IMR-90 (cell line): Measurements from ENCODE around the gene CDC42BPA. TPM values are rescaled to one million over a fixed set of nuclear protein-coding genes. Genes with fewer than 3 reads are reported as not detected.

Experiments used
- ATAC-seq: fragments of 200-7000 bp; cut with Tn5 transposase; 2 replicates; pipeline ENCODE4 v1.9.1; 2020; ENCODE audit warnings: low read depth, mild to moderate bottlenecking, moderate library complexity
- BruUV-seq: library from RNA; stranded (reverse); fragments of 400-500 nt; replicated peaks from 2 replicates; lab custom pipeline; 2021; lab: Mats Ljungman, UMichigan
- CTCF ChIA-PET: fragments of 300-600 bp; formaldehyde crosslinking; extraction: SDS; loops from one replicate; lab custom pipeline; 2021; ENCODE audit warnings: antibody characterized with exemption; lab: Yijun Ruan, JAX
- POLR2A ChIA-PET: fragments of 300-600 bp; sonication (Branson Sonifier 250); formaldehyde crosslinking; loops from one replicate; lab custom pipeline; 2022; ENCODE audit warnings: antibody characterized with exemption; ENCODE audit not compliant: unreplicated experiment; lab: Charles Lee
- DNase-seq: peaks from one replicate; pipeline ENCODE4 v3.0.0; 2013
- H2AFZ ChIP-seq: replicated peaks from 2 replicates; pipeline ENCODE3; 2013; ENCODE audit warnings: low read length, mild to moderate bottlenecking; ENCODE audit not compliant: poor library complexity
- H2AK5ac ChIP-seq: 2 replicates; pipeline ENCODE4 v1.6.1; 2013; ENCODE audit warnings: low read depth, low read length, inconsistent platforms
- H2AK9ac ChIP-seq: replicated peaks from 2 replicates; pipeline ENCODE3; 2013; ENCODE audit warnings: mild to moderate bottlenecking, low read depth, low read length, moderate library complexity; ENCODE audit not compliant: poor library complexity
- H2BK120ac ChIP-seq: 2 replicates; pipeline ENCODE4 v1.6.1; 2013; ENCODE audit warnings: low read depth, low read length, inconsistent platforms
- H2BK15ac ChIP-seq: 3 replicates; pipeline ENCODE4 v1.6.1; 2013; ENCODE audit warnings: low read depth, low read length, inconsistent platforms
- H2BK20ac ChIP-seq: 2 replicates; pipeline ENCODE4 v1.6.1; 2013; ENCODE audit warnings: low read depth, mild to moderate bottlenecking, inconsistent platforms, low read length, moderate library complexity
- H2BK5ac ChIP-seq: 2 replicates; pipeline ENCODE4 v1.6.1; 2013; ENCODE audit warnings: mild to moderate bottlenecking, low read depth, low read length, inconsistent platforms; ENCODE audit not compliant: poor library complexity, severe bottlenecking
- H3K14ac ChIP-seq: replicated peaks from 2 replicates; pipeline ENCODE4 v1.6.1; 2013; ENCODE audit warnings: low read depth, low read length, inconsistent platforms
- H3K18ac ChIP-seq: 2 replicates; pipeline ENCODE4 v1.6.1; 2013; ENCODE audit warnings: low read depth, low read length, control low read depth
- H3K23ac ChIP-seq: 2 replicates; pipeline ENCODE4 v1.6.1; 2013; ENCODE audit warnings: low read depth, low read length, inconsistent platforms
- H3K27ac ChIP-seq: 2 replicates; pipeline ENCODE4 v1.5.1; 2013; ENCODE audit warnings: mild to moderate bottlenecking, control low read depth, low read length; ENCODE audit not compliant: insufficient read depth
- H3K27me3 ChIP-seq: 2 replicates; pipeline ENCODE4 v1.6.1; 2013; ENCODE audit warnings: low read length; ENCODE audit not compliant: control insufficient read depth, insufficient read depth
- H3K36me3 ChIP-seq: 2 replicates; pipeline ENCODE4 v1.6.1; 2013; ENCODE audit warnings: low read length, mixed read lengths; ENCODE audit not compliant: control insufficient read depth, insufficient read depth
- H3K4ac ChIP-seq: 2 replicates; pipeline ENCODE4 v1.6.1; 2013; ENCODE audit warnings: low read depth, low read length, inconsistent platforms
- H3K4me1 ChIP-seq: 2 replicates; pipeline ENCODE4 v1.6.1; 2013; ENCODE audit warnings: low read length, mixed read lengths; ENCODE audit not compliant: control insufficient read depth, insufficient read depth
- H3K4me2 ChIP-seq: 2 replicates; pipeline ENCODE4 v1.6.1; 2013; ENCODE audit warnings: low read depth, mild to moderate bottlenecking, control low read depth, low read length, moderate library complexity
- H3K4me3 ChIP-seq: 2 replicates; pipeline ENCODE4 v1.5.1; 2013; ENCODE audit warnings: low read depth, mild to moderate bottlenecking, control low read depth, low read length, moderate library complexity; ENCODE audit not compliant: insufficient read depth
- H3K56ac ChIP-seq: 2 replicates; pipeline ENCODE4 v1.6.1; 2013; ENCODE audit warnings: low read length, inconsistent platforms; ENCODE audit not compliant: insufficient read depth; ENCODE audit errors: extremely low read depth
- H3K79me1 ChIP-seq, 2 experiments: 2 replicates each; pipeline ENCODE4 v1.6.1; 2013; ENCODE audit warnings: low read length in 2 of 2, inconsistent platforms in 1 of 2, low read depth in 1 of 2
- H3K9ac ChIP-seq: 2 replicates; pipeline ENCODE4 v1.6.1; 2013; ENCODE audit warnings: low read depth, low read length, control low read depth
- H3K9me1 ChIP-seq: 2 replicates; pipeline ENCODE4 v1.6.1; 2013; ENCODE audit warnings: low read length, inconsistent platforms; ENCODE audit not compliant: insufficient read depth
- H3K9me3 ChIP-seq: 2 replicates; pipeline ENCODE4 v1.6.1; 2013; ENCODE audit warnings: low read length; ENCODE audit not compliant: control insufficient read depth, insufficient read depth
- H4K20me1 ChIP-seq: 2 replicates; pipeline ENCODE4 v1.6.1; 2013; ENCODE audit warnings: low read length, inconsistent platforms; ENCODE audit not compliant: insufficient read depth
- H4K5ac ChIP-seq: 2 replicates; pipeline ENCODE4 v1.6.1; 2013; ENCODE audit warnings: mild to moderate bottlenecking, low read depth, low read length, control low read depth
- H4K8ac ChIP-seq, 2 experiments: 2 replicates each; pipeline ENCODE4 v1.6.1; 2013; ENCODE audit warnings: low read depth in 2 of 2, low read length in 2 of 2, control low read depth in 1 of 2, inconsistent platforms in 1 of 2
- H4K91ac ChIP-seq: 2 replicates; pipeline ENCODE4 v1.6.1; 2013; ENCODE audit warnings: low read depth, low read length, inconsistent platforms; ENCODE audit not compliant: insufficient read depth
- CEBPB ChIP-seq: IDR thresholded peaks from 2 replicates; pipeline ENCODE4 v1.6.1; 2012; ENCODE audit warnings: low read depth, low read length, improper control_type of control experiment
- CHD1 ChIP-seq: IDR thresholded peaks from 2 replicates; pipeline ENCODE4 v1.6.1; 2012; ENCODE audit warnings: low read depth, low read length, improper control_type of control experiment
- CTCF ChIP-seq: conservative IDR thresholded peaks from 2 replicates; pipeline ENCODE4 v1.5.1; 2012; ENCODE audit warnings: mild to moderate bottlenecking, low read depth, low read length, improper control_type of control experiment
- FOS ChIP-seq: fragments of 150-350 bp; IDR thresholded peaks from 2 replicates; pipeline ENCODE4 v1.6.1; 2016; ENCODE audit warnings: low read depth, low read length
- MAFK ChIP-seq: IDR thresholded peaks from 2 replicates; pipeline ENCODE4 v1.6.1; 2012; ENCODE audit warnings: low read depth, low read length, improper control_type of control experiment
- MAZ ChIP-seq: IDR thresholded peaks from 2 replicates; pipeline ENCODE4 v1.6.1; 2012; ENCODE audit warnings: low read depth, mild to moderate bottlenecking, low read length, improper control_type of control experiment, moderate library complexity, borderline replicate concordance
- MXI1 ChIP-seq: IDR thresholded peaks from 2 replicates; pipeline ENCODE4 v1.6.1; 2012; ENCODE audit warnings: low read depth, mild to moderate bottlenecking, low read length, moderate library complexity, borderline replicate concordance
- NFE2L2 ChIP-seq: fragments of 150-350 bp; IDR thresholded peaks from 2 replicates; pipeline ENCODE4 v1.6.1; 2016; ENCODE audit warnings: low read depth, mild to moderate bottlenecking, low read length
- POLR2A ChIP-seq: IDR thresholded peaks from 2 replicates; pipeline ENCODE4 v1.6.1; 2012; ENCODE audit warnings: mild to moderate bottlenecking, low read depth, low read length
- RAD21 ChIP-seq: IDR thresholded peaks from 2 replicates; pipeline ENCODE4 v1.6.1; 2012; ENCODE audit warnings: low read length, improper control_type of control experiment
- RCOR1 ChIP-seq: IDR thresholded peaks from 2 replicates; pipeline ENCODE4 v1.6.1; 2012; ENCODE audit warnings: mild to moderate bottlenecking, low read length, improper control_type of control experiment; ENCODE audit not compliant: insufficient replicate concordance
- RFX5 ChIP-seq: IDR thresholded peaks from 2 replicates; pipeline ENCODE4 v1.8.0; 2012; ENCODE audit warnings: low read depth, mild to moderate bottlenecking, low read length, moderate library complexity
- WGBS, 2 experiments: methylation state at CpG; one replicate each; pipeline versions ENCODE4 v1.1.5 to v1.1.7; 2013; ENCODE audit warnings: missing lambda C conversion rate in 2 of 2; ENCODE audit not compliant: insufficient read length in 1 of 2; ENCODE audit errors: extremely low coverage in 2 of 2; 5-methylcytosine and 5-hydroxymethylcytosine counted together
- dilution Hi-C: fragments of 300-500 bp; cut with HindIII; formaldehyde crosslinking; loops from one replicate; pipeline ENCODE4 v1.14.3; 2018; ENCODE audit warnings: low sequenced_read_pairs; ENCODE audit not compliant: unreplicated experiment
- in situ Hi-C: fragments of 300-500 bp; cut with MboI; formaldehyde crosslinking; loops from 3 replicates; pipeline ENCODE4 v1.14.3; 2019; ENCODE audit warnings: low sequenced_read_pairs, inconsistent platforms, mixed read lengths
- intact Hi-C: fragments of 100-400 bp; cut with micrococcal nuclease; formaldehyde crosslinking; loops from 2 replicates; pipeline ENCODE4 v1.10.0; 2022
- polyA plus RNA-seq, 3 experiments: library from polyadenylated mRNA; depleted of rRNA; stranded (reverse); fragments of >200 nt; gene quantifications; 2 replicates each; pipeline ENCODE4 v1.2.3, GENCODE V29; 2012; ENCODE audit warnings: low replicate concordance in 1 of 3
- total RNA-seq: library from RNA; depleted of rRNA; stranded (reverse); fragments of >200 nt; gene quantifications from 2 replicates; pipeline ENCODE4 v1.2.3, GENCODE V29; 2012
- TF ChIP-seq, protein P1 (sequence below): fragments of 150-350 bp; IDR thresholded peaks from 2 replicates; pipeline ENCODE4 v1.6.1; 2016; ENCODE audit warnings: low read depth, mild to moderate bottlenecking, low read length, moderate library complexity, borderline replicate concordance

The CDC42BPA gene
- total and polyA plus RNA-seq, 2 of the 4 experiments (the other 2 are of a cell fraction) = 9.4 to 27.8 TPM

DNA sequence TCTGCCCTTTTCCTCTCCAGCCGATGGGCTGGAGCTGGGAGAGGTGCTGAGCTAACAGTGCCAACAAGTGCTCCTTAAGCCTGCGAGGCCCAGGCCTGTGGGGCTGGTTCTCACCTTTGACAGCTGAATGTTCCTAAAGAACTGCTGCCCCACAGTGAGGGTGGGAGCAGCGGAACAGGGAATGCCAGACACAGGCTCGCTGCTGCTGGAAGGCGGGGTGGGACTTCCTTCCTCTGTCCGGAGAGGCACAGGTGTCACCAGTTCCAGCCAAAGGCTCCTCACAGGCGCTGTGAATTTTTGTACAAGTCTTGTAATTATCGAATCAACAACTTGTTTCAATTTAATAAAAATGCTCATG, 331.1 kb downstream of the CDC42BPA start:
- no peak overlapping the region for H2BK120ac ChIP-seq
- no peak overlapping the region for H2AFZ ChIP-seq
- H4K91ac ChIP-seq = no peak overlapping the region
- in situ Hi-C loops = no loop called here
- H2BK20ac ChIP-seq = no peak overlapping the region
- no peak overlapping the region for H3K4ac ChIP-seq
- H4K8ac ChIP-seq = no peak overlapping the region
- no peak overlapping the region for H2AK9ac ChIP-seq
- H3K4me2 ChIP-seq = no peak overlapping the region
- POLR2A ChIA-PET = no interaction called here
- no peak overlapping the region for H2AK5ac ChIP-seq
- H3K23ac ChIP-seq = no peak overlapping the region
- H4K5ac ChIP-seq = no peak overlapping the region
- H3K4me3 ChIP-seq = no peak overlapping the region
- no peak overlapping the region for H3K9ac ChIP-seq
- WGBS, 2 experiments = 97% methylated on average over 5 of the region's 8 CpGs; no CpG with 5 or more reads in 1 of the 2 experiments
- no peaks in the 10 kb centered on the region for H4K20me1 ChIP-seq
- H3K56ac ChIP-seq = no peak overlapping the region
- no peak for TF ChIP-seq RCOR1
- TF ChIP-seq FOS = no peak
- no peak for TF ChIP-seq CEBPB
- TF ChIP-seq MXI1 = no peak
- no peak for TF ChIP-seq CTCF
- TF ChIP-seq MAZ = no peak
- TF ChIP-seq CHD1 = no peak
- no peak for TF ChIP-seq RAD21
- TF ChIP-seq MAFK = no peak
- TF ChIP-seq NFE2L2 = no peak
- TF ChIP-seq RFX5 = no peak
- no peak for TF ChIP-seq POLR2A
- TF ChIP-seq, protein P1, sequence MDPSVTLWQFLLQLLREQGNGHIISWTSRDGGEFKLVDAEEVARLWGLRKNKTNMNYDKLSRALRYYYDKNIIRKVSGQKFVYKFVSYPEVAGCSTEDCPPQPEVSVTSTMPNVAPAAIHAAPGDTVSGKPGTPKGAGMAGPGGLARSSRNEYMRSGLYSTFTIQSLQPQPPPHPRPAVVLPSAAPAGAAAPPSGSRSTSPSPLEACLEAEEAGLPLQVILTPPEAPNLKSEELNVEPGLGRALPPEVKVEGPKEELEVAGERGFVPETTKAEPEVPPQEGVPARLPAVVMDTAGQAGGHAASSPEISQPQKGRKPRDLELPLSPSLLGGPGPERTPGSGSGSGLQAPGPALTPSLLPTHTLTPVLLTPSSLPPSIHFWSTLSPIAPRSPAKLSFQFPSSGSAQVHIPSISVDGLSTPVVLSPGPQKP = no peak
- no peaks in the 10 kb centered on the region for H3K9me1 ChIP-seq
- ATAC-seq (no peak), DNase-seq (no peak)
- no peak overlapping the region for H2BK5ac ChIP-seq
- intact Hi-C loops = loop anchor here (10.0 kb wide), 1 partner anchor 442 kb away; the partner anchor contains the start of gene STUM
- no peak overlapping the region for H3K27ac ChIP-seq
- no peak overlapping the region for H2BK15ac ChIP-seq
- no peaks in the 10 kb centered on the region; the same call in 1 of the 2 replicates for H3K4me1 ChIP-seq
- no peak overlapping the region for H3K14ac ChIP-seq
- dilution Hi-C loops = no loop called here
- H3K27me3 ChIP-seq = no peaks in the 10 kb centered on the region
- H3K9me3 ChIP-seq = no peaks in the 10 kb centered on the region
- BruUV-seq = no TSS peak
- no peak overlapping the region for H3K18ac ChIP-seq
- H3K79me1 ChIP-seq = no peaks in the 10 kb centered on the region
- CTCF ChIA-PET = no interaction called here
- peaks cover 10% of the 10 kb centered on the region; the same call in 1 of the 2 replicates for H3K36me3 ChIP-seq
